Stimulated activated CD8-positive, alpha-beta memory T cell treated with anti-CD3 and anti-CD28 coated beads, Interleukin-12 subunit alpha, Interleukin-12 subunit beta, amount 100 ng/mL, for 24 hours (primary cell): ENCODE data around the gene PDSS1.

ENCODE experiments used
- DNase-seq: peaks from one replicate; pipeline ENCODE4 v3.0.0-alpha.2; 2020; ENCODE audit errors: extremely low read depth

PDSS1 gene

GRCh38 chr10:26792758-26793495, 95.4 kb downstream of the PDSS1 start:
- no peak for DNase-seq
